ENCODE data around the gene PRPH.
A peak's percentile ranks its signal among the peaks of the same experiment; 100 is the strongest.

Gene PRPH

GRCh38 chr12:49328816-49329215 is 33.9 kb downstream of the PRPH start:
- peaks cover 0 to 17% (median 7%) of the 10 kb centered on the region in 4 donors for H3K4me1 ChIP-seq
- no peaks in the 10 kb centered on the region for H3K36me3 ChIP-seq
- no peaks in the 10 kb centered on the region for H3K9me3 ChIP-seq
- intact Hi-C loops (cut with DNase I; ENCODE audit: low total_unique reads) = no loop called here
- no peak for DNase-seq
- TF ChIP-seq, protein P1, sequence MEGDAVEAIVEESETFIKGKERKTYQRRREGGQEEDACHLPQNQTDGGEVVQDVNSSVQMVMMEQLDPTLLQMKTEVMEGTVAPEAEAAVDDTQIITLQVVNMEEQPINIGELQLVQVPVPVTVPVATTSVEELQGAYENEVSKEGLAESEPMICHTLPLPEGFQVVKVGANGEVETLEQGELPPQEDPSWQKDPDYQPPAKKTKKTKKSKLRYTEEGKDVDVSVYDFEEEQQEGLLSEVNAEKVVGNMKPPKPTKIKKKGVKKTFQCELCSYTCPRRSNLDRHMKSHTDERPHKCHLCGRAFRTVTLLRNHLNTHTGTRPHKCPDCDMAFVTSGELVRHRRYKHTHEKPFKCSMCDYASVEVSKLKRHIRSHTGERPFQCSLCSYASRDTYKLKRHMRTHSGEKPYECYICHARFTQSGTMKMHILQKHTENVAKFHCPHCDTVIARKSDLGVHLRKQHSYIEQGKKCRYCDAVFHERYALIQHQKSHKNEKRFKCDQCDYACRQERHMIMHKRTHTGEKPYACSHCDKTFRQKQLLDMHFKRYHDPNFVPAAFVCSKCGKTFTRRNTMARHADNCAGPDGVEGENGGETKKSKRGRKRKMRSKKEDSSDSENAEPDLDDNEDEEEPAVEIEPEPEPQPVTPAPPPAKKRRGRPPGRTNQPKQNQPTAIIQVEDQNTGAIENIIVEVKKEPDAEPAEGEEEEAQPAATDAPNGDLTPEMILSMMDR (IDR thresholded peaks at IDR 0.05) = no peak
- H3K27ac ChIP-seq = no peak overlapping the region
- H3K27me3 ChIP-seq = peaks cover 0 to 30% of the 10 kb centered on the region in 2 donors
- no peak overlapping the region for H3K4me3 ChIP-seq

DNA sequence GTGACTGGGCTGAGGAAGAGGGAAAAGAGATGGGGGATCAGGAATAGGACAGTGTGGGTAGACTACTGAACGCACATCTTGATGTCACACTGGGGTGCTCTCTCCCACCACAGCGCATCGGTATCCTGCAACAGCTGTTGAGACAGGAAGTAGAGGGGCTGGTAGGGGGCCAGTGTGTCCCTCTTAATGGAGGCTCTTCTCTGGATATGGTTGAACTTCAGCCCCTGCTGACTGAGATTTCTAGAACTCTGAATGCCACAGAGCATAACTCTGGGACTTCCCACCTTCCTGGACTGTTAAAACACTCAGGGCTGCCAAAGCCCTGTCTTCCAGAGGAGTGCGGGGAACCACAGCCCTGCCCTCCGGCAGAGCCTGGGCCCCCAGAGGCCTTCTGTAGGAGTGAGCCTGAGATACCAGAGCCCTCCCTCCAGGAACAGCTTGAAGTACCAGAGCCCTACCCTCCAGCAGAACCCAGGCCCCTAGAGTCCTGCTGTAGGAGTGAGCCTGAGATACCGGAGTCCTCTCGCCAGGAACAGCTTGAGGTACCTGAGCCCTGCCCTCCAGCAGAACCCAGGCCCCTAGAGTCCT is 35.2 kb downstream of the PRPH start:
- TF ChIP-seq, protein P1 (IDR thresholded peaks at IDR 0.05) = no peak
- H3K9me3 ChIP-seq = no peaks in the 10 kb centered on the region
- intact Hi-C loops (cut with DNase I; ENCODE audit: low total_unique reads) = no loop called here
- H3K4me3 ChIP-seq = no peak overlapping the region
- no peak overlapping the region for H3K27ac ChIP-seq
- H3K4me1 ChIP-seq = peaks cover 0 to 16% (median 7%) of the 10 kb centered on the region in 4 donors
- H3K27me3 ChIP-seq = peaks cover 0 to 43% of the 10 kb centered on the region in 2 donors
- no peaks in the 10 kb centered on the region for H3K36me3 ChIP-seq
- no peak for DNase-seq

DNA sequence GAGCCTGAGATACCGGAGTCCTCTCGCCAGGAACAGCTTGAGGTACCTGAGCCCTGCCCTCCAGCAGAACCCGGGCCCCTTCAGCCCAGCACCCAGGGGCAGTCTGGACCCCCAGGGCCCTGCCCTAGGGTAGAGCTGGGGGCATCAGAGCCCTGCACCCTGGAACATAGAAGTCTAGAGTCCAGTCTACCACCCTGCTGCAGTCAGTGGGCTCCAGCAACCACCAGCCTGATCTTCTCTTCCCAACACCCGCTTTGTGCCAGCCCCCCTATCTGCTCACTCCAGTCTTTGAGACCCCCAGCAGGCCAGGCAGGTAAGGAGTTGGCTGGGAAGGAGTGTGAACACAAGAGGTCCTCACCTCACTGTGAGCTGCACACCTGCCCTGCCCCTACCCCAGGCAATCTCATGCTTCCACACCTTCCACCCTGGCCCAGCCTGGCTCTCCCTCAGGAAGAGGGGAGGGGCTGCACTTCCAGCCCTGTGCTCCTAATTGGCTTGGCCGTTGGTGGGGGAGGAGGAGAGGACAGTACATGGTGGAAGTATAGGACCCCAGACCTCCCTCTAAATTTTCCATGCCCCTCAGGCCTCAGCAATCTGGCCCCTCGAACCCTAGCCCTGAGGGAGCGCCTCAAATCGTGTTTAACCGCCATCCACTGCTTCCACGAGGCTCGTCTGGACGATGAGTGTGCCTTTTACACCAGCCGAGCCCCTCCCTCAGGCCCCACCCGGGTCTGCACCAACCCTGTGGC is 35.9 kb downstream of the PRPH start:
- Histone ChIP-seq H3K4me3 (no peak overlapping the region), H3K4me1 (peaks cover 0 to 16% (median 7%) of the 10 kb centered on the region in 4 donors), H3K27ac (no peak overlapping the region), H3K36me3 (no peaks in the 10 kb centered on the region), H3K9me3 (no peaks in the 10 kb centered on the region), H3K27me3 (peaks cover 0 to 50% of the 10 kb centered on the region in 2 donors)
- intact Hi-C loops (cut with DNase I; ENCODE audit: low total_unique reads) = no loop called here
- no peak for DNase-seq
- TF ChIP-seq, protein P1 (IDR thresholded peaks at IDR 0.05) = no peak

DNA sequence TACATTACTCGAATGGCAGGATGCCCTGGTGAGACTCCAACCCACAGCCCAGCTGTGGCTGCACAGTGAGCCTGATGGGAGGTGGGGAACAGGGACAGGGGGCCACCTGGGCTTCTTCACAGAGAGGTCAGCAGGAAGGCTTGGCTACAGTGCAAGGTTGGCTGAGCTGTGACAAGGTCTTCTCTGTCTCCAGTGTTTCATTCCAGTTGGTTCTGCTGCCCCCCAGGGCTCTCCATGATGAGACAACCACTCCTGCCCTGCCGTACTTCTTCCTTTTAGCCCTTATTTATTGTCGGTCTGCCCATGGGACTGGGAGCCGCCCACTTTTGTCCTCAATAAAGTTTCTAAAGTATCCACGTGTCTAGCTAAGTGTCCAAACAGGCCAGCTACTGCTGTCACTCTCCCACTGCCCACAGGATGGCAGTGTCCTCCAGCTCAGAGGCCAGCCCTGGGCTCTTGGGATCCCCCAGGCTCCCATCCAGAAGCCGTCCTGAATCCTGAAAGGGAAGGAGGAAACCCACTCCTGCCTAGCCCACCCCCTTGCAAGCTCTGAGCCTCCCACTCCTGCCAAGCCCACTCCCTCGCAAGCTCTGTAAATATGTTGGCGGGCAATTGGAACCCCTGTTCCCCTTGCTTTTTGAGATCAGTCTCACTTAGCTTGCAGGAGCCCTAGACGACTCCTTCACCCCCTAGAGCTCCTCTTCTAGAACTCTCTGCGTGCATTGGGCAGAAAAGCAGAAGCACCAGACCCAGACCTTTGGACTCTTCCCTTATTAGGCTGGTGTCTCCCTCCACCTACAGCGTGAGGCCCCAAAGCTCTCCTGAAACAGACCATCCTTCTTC is 36.7 kb downstream of the PRPH start:
- intact Hi-C loops (cut with DNase I; ENCODE audit: low total_unique reads) = no loop called here
- Histone ChIP-seq H3K4me3 (no peak overlapping the region), H3K27ac (no peak overlapping the region), H3K36me3 (no peaks in the 10 kb centered on the region), H3K27me3 (peaks cover 5 to 58% of the 10 kb centered on the region in 2 donors), H3K4me1 (peaks cover 0 to 23% (median 7%) of the 10 kb centered on the region in 4 donors), H3K9me3 (no peaks in the 10 kb centered on the region)
- TF ChIP-seq, protein P1 (IDR thresholded peaks at IDR 0.05) = peak; percentile 75 to 78
- DNase-seq = peak; percentile 71 to 81

GRCh38 chr12:49332441-49332861 is 37.5 kb downstream of the PRPH start:
- TF ChIP-seq, protein P1 (IDR thresholded peaks at IDR 0.05) = no peak
- Histone ChIP-seq H3K4me3 (no peak overlapping the region), H3K36me3 (no peaks in the 10 kb centered on the region), H3K27me3 (peaks cover 5 to 66% of the 10 kb centered on the region in 2 donors), H3K27ac (no peak overlapping the region), H3K4me1 (peaks cover 0 to 31% (median 14%) of the 10 kb centered on the region in 4 donors), H3K9me3 (no peaks in the 10 kb centered on the region)
- DNase-seq = no peak
- intact Hi-C loops (cut with DNase I; ENCODE audit: low total_unique reads) = no loop called here
